ENCODE results near the gene C1orf74.

DNA sequence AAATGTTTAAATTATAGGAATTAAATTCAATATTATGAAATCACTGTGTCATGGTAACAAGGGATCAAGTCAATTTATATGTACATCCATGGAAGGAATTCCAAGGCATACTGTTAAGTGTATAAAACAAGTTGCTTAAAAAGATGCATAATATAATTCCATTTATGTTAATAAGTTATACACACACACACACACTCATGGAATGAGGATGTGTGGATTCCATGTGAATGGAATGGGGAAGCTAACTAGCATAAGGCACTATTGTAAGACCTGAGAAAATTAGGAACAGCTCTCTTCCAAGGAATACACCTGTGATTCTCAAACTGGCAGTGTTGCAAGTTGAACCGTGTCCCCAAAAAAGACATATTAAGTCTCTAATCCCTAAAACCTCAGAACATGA is 46.1 kb downstream of the C1orf74 start:
- TF ChIP-seq, protein P1, sequence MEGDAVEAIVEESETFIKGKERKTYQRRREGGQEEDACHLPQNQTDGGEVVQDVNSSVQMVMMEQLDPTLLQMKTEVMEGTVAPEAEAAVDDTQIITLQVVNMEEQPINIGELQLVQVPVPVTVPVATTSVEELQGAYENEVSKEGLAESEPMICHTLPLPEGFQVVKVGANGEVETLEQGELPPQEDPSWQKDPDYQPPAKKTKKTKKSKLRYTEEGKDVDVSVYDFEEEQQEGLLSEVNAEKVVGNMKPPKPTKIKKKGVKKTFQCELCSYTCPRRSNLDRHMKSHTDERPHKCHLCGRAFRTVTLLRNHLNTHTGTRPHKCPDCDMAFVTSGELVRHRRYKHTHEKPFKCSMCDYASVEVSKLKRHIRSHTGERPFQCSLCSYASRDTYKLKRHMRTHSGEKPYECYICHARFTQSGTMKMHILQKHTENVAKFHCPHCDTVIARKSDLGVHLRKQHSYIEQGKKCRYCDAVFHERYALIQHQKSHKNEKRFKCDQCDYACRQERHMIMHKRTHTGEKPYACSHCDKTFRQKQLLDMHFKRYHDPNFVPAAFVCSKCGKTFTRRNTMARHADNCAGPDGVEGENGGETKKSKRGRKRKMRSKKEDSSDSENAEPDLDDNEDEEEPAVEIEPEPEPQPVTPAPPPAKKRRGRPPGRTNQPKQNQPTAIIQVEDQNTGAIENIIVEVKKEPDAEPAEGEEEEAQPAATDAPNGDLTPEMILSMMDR (IDR thresholded peaks at IDR 0.05) = no peak
- no peak for TF ChIP-seq ELF4 (CRISPR knock-in tag; IDR thresholded peaks at IDR 0.05; ENCODE audit: low read depth)
- no peak for TF ChIP-seq CREB1 (CRISPR knock-in tag; IDR thresholded peaks at IDR 0.05)
- TF ChIP-seq MAX (CRISPR knock-in tag; IDR thresholded peaks at IDR 0.05) = no peak
- TF ChIP-seq, protein P2, sequence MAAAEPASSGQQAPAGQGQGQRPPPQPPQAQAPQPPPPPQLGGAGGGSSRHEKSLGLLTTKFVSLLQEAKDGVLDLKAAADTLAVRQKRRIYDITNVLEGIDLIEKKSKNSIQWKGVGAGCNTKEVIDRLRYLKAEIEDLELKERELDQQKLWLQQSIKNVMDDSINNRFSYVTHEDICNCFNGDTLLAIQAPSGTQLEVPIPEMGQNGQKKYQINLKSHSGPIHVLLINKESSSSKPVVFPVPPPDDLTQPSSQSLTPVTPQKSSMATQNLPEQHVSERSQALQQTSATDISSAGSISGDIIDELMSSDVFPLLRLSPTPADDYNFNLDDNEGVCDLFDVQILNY (CRISPR knock-in tag; IDR thresholded peaks at IDR 0.05) = no peak
- no peak for TF ChIP-seq FOXP1 (CRISPR knock-in tag; IDR thresholded peaks at IDR 0.05; ENCODE audit: borderline replicate concordance)
- TF ChIP-seq E2F4 (CRISPR knock-in tag; IDR thresholded peaks at IDR 0.05; ENCODE audit: borderline replicate concordance, low read depth) = no peak
- TF ChIP-seq USF2 (CRISPR knock-in tag; IDR thresholded peaks at IDR 0.05) = no peak
- TF ChIP-seq, protein P3, sequence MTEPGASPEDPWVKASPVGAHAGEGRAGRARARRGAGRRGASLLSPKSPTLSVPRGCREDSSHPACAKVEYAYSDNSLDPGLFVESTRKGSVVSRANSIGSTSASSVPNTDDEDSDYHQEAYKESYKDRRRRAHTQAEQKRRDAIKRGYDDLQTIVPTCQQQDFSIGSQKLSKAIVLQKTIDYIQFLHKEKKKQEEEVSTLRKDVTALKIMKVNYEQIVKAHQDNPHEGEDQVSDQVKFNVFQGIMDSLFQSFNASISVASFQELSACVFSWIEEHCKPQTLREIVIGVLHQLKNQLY (CRISPR knock-in tag; IDR thresholded peaks at IDR 0.05) = no peak
- no peak for TF ChIP-seq NR2C2 (CRISPR knock-in tag; IDR thresholded peaks at IDR 0.05)
- no peak for TF ChIP-seq FOXJ3 (CRISPR knock-in tag; IDR thresholded peaks at IDR 0.05; ENCODE audit: borderline replicate concordance)

Data from WTC11 (cell line).